Panc1 (cell line): ENCODE data around the gene HS3ST3A1. TPM values are rescaled to one million over a fixed set of nuclear protein-coding genes. Genes with fewer than 3 reads are reported as not detected.

Experiments used
- ATAC-seq: fragments of 200-7000 bp; cut with Tn5 transposase; 2 replicates; pipeline ENCODE4 v1.9.1; 2020; ENCODE audit warnings: mild to moderate bottlenecking, moderate library complexity
- BruUV-seq: library from RNA; stranded (reverse); fragments of 400-500 nt; replicated peaks from 2 replicates; lab custom pipeline; 2021; lab: Mats Ljungman, UMichigan
- CTCF ChIA-PET: fragments of 300-600 bp; sonication (Branson Sonifier 250); formaldehyde crosslinking; loops from one replicate; lab custom pipeline; 2022; ENCODE audit warnings: antibody characterized with exemption; lab: Charles Lee
- POLR2A ChIA-PET: fragments of 300-600 bp; sonication (Branson Sonifier 250); formaldehyde crosslinking; loops from one replicate; lab custom pipeline; 2022; ENCODE audit warnings: antibody characterized with exemption; lab: Charles Lee
- DNase-seq: peaks from one replicate; pipeline ENCODE4 v3.0.0-alpha.2; 2010; ENCODE audit warnings: low read depth, low spot score
- H3K27ac ChIP-seq: 2 replicates; pipeline ENCODE4 v1.5.1; 2011; ENCODE audit warnings: mild to moderate bottlenecking, low read length, inconsistent platforms
- H3K27me3 ChIP-seq: fragments of 200-500 bp; sonication (Bioruptor generic); 2 replicates; pipeline ENCODE4 v1.6.0; 2014; ENCODE audit warnings: low read length, inconsistent platforms; ENCODE audit not compliant: control insufficient read depth, insufficient read depth
- H3K36me3 ChIP-seq: fragments of 200-500 bp; sonication (Bioruptor generic); 2 replicates; pipeline ENCODE4 v1.5.1; 2014; ENCODE audit warnings: inconsistent platforms, mild to moderate bottlenecking, low read length, moderate library complexity; ENCODE audit not compliant: control insufficient read depth, insufficient read depth
- H3K4me1 ChIP-seq: 2 replicates; pipeline ENCODE4 v1.5.1; 2011; ENCODE audit warnings: inconsistent platforms, mild to moderate bottlenecking, low read length, moderate library complexity; ENCODE audit not compliant: control insufficient read depth, insufficient read depth
- H3K4me3 ChIP-seq, 2 experiments: 2 replicates each; pipeline ENCODE4 v1.5.1; 2011 to 2012; ENCODE audit warnings: low read depth in 2 of 2, low read length in 2 of 2, mild to moderate bottlenecking in 2 of 2, inconsistent platforms in 1 of 2, moderate library complexity in 1 of 2
- H3K9me3 ChIP-seq: fragments of 200-500 bp; sonication (Bioruptor generic); 2 replicates; pipeline ENCODE4 v1.5.1; 2014; ENCODE audit warnings: low read depth, mild to moderate bottlenecking, inconsistent platforms, low read length, moderate library complexity; ENCODE audit not compliant: control insufficient read depth, insufficient read depth
- POLR2AphosphoS5 ChIP-seq: IDR thresholded peaks from 2 replicates; pipeline ENCODE4 v1.6.1; 2012; ENCODE audit warnings: mild to moderate bottlenecking, low read depth, low read length, moderate library complexity
- REST ChIP-seq, 2 experiments: IDR thresholded peaks; 2 replicates each; pipeline ENCODE4 v1.6.1; 2011 to 2012; ENCODE audit warnings: low read depth in 2 of 2, control low read depth in 1 of 2, low read length in 1 of 2, mild to moderate bottlenecking in 1 of 2, moderate library complexity in 1 of 2; ENCODE audit not compliant: insufficient read depth in 1 of 2
- SIN3A ChIP-seq: IDR thresholded peaks from 2 replicates; pipeline ENCODE4 v1.6.1; 2012; ENCODE audit warnings: low read depth, mild to moderate bottlenecking, low read length, moderate library complexity, borderline replicate concordance; ENCODE audit not compliant: insufficient read depth
- TCF7L2 ChIP-seq: IDR thresholded peaks from 2 replicates; pipeline ENCODE4 v1.6.1; 2011; ENCODE audit warnings: mild to moderate bottlenecking, low read depth, low read length, inconsistent platforms
- in situ Hi-C: cut with HindIII; loops from 2 replicates; pipeline ENCODE4 v1.10.0; 2016; ENCODE audit warnings: low sequenced_read_pairs, low pct_unique_long_range_greater_than_20kb
- intact Hi-C: fragments of 100-400 bp; cut with micrococcal nuclease; formaldehyde crosslinking; loops from one replicate; pipeline ENCODE4 v1.10.0; 2022; ENCODE audit not compliant: unreplicated experiment
- total RNA-seq: library from RNA; stranded (reverse); gene quantifications from one replicate; pipeline ENCODE4 v1.2.1, GENCODE V29; 2021; ENCODE audit not compliant: unreplicated experiment
- TF ChIP-seq, protein P1 (sequence below): fragments of 450-650 bp; IDR thresholded peaks from 2 replicates; pipeline ENCODE4 v1.5.1; 2017; ENCODE audit warnings: mild to moderate bottlenecking

HS3ST3A1 gene
- total RNA-seq, 1 experiment from 2014 or later, result 0.31 TPM

- DNase-seq (no peak), ATAC-seq (no peak)
- no TSS peak for BruUV-seq
- Histone ChIP-seq H3K27ac (no peak overlapping the region), H3K36me3 (no peaks in the 10 kb centered on the region), H3K9me3 (no peaks in the 10 kb centered on the region), H3K4me1 (no peaks in the 10 kb centered on the region), H3K4me3 (no peak overlapping the region), H3K27me3 (no peaks in the 10 kb centered on the region)
- in situ Hi-C loops (no loop called here), intact Hi-C loops (no loop called here)
- TF ChIP-seq, protein P1, sequence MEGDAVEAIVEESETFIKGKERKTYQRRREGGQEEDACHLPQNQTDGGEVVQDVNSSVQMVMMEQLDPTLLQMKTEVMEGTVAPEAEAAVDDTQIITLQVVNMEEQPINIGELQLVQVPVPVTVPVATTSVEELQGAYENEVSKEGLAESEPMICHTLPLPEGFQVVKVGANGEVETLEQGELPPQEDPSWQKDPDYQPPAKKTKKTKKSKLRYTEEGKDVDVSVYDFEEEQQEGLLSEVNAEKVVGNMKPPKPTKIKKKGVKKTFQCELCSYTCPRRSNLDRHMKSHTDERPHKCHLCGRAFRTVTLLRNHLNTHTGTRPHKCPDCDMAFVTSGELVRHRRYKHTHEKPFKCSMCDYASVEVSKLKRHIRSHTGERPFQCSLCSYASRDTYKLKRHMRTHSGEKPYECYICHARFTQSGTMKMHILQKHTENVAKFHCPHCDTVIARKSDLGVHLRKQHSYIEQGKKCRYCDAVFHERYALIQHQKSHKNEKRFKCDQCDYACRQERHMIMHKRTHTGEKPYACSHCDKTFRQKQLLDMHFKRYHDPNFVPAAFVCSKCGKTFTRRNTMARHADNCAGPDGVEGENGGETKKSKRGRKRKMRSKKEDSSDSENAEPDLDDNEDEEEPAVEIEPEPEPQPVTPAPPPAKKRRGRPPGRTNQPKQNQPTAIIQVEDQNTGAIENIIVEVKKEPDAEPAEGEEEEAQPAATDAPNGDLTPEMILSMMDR, result no peak
- TF ChIP-seq TCF7L2 (no peak), REST (IDR thresholded peaks at IDR 0.05; ENCODE audit: insufficient read depth in 1 of 2, low read depth in 2 of 2, low read length in 1 of 2) (no peak), SIN3A (no peak), POLR2AphosphoS5 (no peak)
- CTCF ChIA-PET, result interaction anchor here (0.8 kb wide), 1 partner anchor 31 kb away, joined by 3 read pairs; no protein-coding TSS in a partner anchor
- POLR2A ChIA-PET, result no interaction called here
These were observed 110.2 kb downstream of the HS3ST3A1 start for GRCh38 chr17:13491491-13491890.

DNA sequence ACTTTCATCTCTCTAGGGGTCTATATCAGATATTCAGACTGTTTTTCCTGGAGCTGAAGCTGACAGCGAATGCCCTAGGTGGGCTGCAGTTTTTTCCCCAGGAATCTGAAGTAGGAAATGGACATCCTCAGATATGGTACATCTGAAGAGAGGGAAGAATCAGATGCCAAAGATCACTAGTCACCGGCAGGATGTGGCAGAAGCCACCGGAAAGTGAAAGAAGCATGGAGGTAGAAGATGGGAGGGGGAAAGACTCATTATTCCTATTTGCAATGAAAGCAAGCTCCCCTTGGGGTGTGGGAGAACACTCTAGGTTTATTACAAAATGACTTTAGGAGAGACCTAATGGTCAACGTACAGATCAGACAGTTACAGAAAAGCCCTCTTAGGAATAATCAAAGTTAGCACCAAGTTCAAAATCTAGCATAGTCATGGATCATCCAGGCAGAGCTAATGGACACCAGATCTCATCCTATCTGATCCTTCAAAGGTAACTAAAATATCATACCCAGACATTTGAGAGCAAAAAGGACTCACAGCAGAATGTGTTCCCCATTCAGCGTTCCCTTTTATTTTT lies 110.7 kb downstream of the HS3ST3A1 start:
- POLR2A ChIA-PET, result no interaction called here
- BruUV-seq, result no TSS peak

More for the DNA sequence above, 110.7 kb downstream of the HS3ST3A1 start:
- in situ Hi-C loops (no loop called here), intact Hi-C loops (no loop called here)
- CTCF ChIA-PET, result interaction anchor here (0.8 kb wide), 1 partner anchor 32 kb away, joined by 3 read pairs; no protein-coding TSS in a partner anchor
- Histone ChIP-seq H3K27ac (no peak overlapping the region), H3K9me3 (no peaks in the 10 kb centered on the region), H3K27me3 (no peaks in the 10 kb centered on the region), H3K4me3 (no peak overlapping the region), H3K4me1 (no peaks in the 10 kb centered on the region), H3K36me3 (no peaks in the 10 kb centered on the region)
- TF ChIP-seq TCF7L2 (no peak), POLR2AphosphoS5 (no peak), SIN3A (no peak), REST (IDR thresholded peaks at IDR 0.05; ENCODE audit: insufficient read depth in 1 of 2, low read depth in 2 of 2, low read length in 1 of 2) (no peak)
- TF ChIP-seq, protein P1, result no peak
- DNase-seq (no peak), ATAC-seq (no peak)
